Tibial nerve (tissue), 4 donors: ENCODE results near the gene AUTS2.

Experiments used
- EP300 ChIP-seq, 2 donors: sonication (generic); formaldehyde crosslinking; IDR thresholded peaks; one replicate each; pipeline ENCODE4 v1.6.1; 2017; ENCODE audit warnings: antibody characterized with exemption in 2 of 2, mild to moderate bottlenecking in 1 of 2
- POLR2A ChIP-seq, 2 donors: fragments of 450-650 bp; IDR thresholded peaks; one replicate each; pipeline ENCODE4 v1.6.1; 2017; ENCODE audit warnings: antibody characterized with exemption in 2 of 2, mild to moderate bottlenecking in 2 of 2, moderate library complexity in 2 of 2
- TF ChIP-seq, protein P1 (sequence below), 5 experiments: fragments of 200-600 bp in 3 of 5; fragments of 450-650 bp in 2 of 5; sonication (generic) in 3 of 5; IDR thresholded peaks; one replicate each; pipeline ENCODE4 v1.5.1; 2016 to 2019; ENCODE audit warnings: antibody characterized with exemption in 5 of 5, mild to moderate bottlenecking in 3 of 5, moderate library complexity in 2 of 5

- TF ChIP-seq, protein P1, sequence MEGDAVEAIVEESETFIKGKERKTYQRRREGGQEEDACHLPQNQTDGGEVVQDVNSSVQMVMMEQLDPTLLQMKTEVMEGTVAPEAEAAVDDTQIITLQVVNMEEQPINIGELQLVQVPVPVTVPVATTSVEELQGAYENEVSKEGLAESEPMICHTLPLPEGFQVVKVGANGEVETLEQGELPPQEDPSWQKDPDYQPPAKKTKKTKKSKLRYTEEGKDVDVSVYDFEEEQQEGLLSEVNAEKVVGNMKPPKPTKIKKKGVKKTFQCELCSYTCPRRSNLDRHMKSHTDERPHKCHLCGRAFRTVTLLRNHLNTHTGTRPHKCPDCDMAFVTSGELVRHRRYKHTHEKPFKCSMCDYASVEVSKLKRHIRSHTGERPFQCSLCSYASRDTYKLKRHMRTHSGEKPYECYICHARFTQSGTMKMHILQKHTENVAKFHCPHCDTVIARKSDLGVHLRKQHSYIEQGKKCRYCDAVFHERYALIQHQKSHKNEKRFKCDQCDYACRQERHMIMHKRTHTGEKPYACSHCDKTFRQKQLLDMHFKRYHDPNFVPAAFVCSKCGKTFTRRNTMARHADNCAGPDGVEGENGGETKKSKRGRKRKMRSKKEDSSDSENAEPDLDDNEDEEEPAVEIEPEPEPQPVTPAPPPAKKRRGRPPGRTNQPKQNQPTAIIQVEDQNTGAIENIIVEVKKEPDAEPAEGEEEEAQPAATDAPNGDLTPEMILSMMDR (IDR thresholded peaks at IDR 0.05): no peak
- TF ChIP-seq POLR2A (IDR thresholded peaks at IDR 0.05) (no peak), EP300 (IDR thresholded peaks at IDR 0.05) (no peak)
Measured at GRCh38 chr7:69665369-69665768, 67.1 kb downstream of the AUTS2 start.
